Activated B cell treated with CpG ODN at 0.5 μM for 24 hours (primary cell): ENCODE data around the gene PPP1R2. TPM values are rescaled to one million over a fixed set of nuclear protein-coding genes. Genes with fewer than 3 reads are reported as not detected.
A peak's percentile ranks its signal among the peaks of the same experiment; 100 is the strongest.

Experiments used
- ATAC-seq: fragments of 200-7000 bp; cut with Tn5 transposase; one replicate; pipeline ENCODE4 v1.10.0; 2021; ENCODE audit warnings: low read depth, mild to moderate bottlenecking, moderate library complexity
- CTCF ChIA-PET: fragments of 350-600 bp; sonication (Branson Sonifier 250); formaldehyde crosslinking; loops from one replicate; lab custom pipeline; 2021; ENCODE audit warnings: antibody characterized with exemption; lab: Charles Lee
- POLR2A ChIA-PET: fragments of 350-600 bp; sonication (Branson Sonifier 250); formaldehyde crosslinking; loops from one replicate; lab custom pipeline; 2021; ENCODE audit warnings: antibody characterized with exemption; lab: Charles Lee
- DNase-seq: peaks from one replicate; pipeline ENCODE4 v3.0.0; 2022
- H3K27ac Mint-ChIP-seq: one replicate; pipeline ENCODE4 v1.8.0; 2020; ENCODE audit warnings: mixed read lengths
- H3K27me3 Mint-ChIP-seq: one replicate; pipeline ENCODE4 v1.8.0; 2021; ENCODE audit warnings: mixed read lengths
- H3K36me3 Mint-ChIP-seq: one replicate; pipeline ENCODE4 v1.8.0; 2021; ENCODE audit warnings: low read depth, mixed read lengths
- H3K4me1 Mint-ChIP-seq: one replicate; pipeline ENCODE4 v1.8.0; 2021; ENCODE audit warnings: mixed read lengths
- H3K4me3 Mint-ChIP-seq: one replicate; pipeline ENCODE4 v1.8.0; 2020; ENCODE audit warnings: mild to moderate bottlenecking, mixed read lengths
- H3K9me3 Mint-ChIP-seq: one replicate; pipeline ENCODE4 v1.8.0; 2020; ENCODE audit warnings: mixed read lengths
- intact Hi-C: fragments of 100-400 bp; cut with micrococcal nuclease; formaldehyde crosslinking; loops from one replicate; pipeline ENCODE4 v1.15.1; 2024
- total RNA-seq: library from RNA; stranded (reverse); gene quantifications from 2 replicates; pipeline ENCODE4 v1.2.3, GENCODE V29; 2022
- TF ChIP-seq, protein P1 (sequence below): fragments of 200-600 bp; IDR thresholded peaks from one replicate; pipeline ENCODE4 v1.8.0; 2022; ENCODE audit warnings: antibody characterized with exemption, mild to moderate bottlenecking

The PPP1R2 gene
- total RNA-seq, 1 donor from 2014 or later, result 64.1 TPM

DNA sequence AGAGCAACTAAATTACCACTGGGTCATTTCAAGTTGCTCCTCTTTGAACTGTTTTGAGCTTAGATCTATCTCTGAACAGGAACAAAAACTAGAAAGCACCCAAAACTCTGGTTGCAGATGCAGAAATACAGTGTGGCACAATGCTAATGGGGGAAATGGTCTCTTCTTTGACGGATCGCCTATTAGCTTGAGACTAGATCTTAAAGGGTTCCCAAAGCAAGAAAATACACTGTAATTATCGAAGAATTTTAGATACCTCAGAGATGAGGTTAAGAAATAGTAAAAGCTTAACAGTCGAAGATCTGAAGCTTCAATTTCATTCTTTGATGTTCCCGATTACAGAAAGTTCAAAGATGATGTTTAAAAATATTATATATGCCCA is 818 bp downstream of the PPP1R2 start:
- peaks cover 79% of the 10 kb centered on the region for H3K4me1 Mint-ChIP-seq
- ChIA-PET POLR2A (interaction anchor here (0.7 to 3.4 kb wide), 19 partner anchors 8 to 1472 kb away, joined by 3 to 25 read pairs (median 8); partner anchors contain the start of genes ACAP2, LSG1, TNK2 and XXYLT1), CTCF (interaction anchor here (1.5 to 2.5 kb wide), 4 partner anchors 20 to 854 kb away, joined by 3 to 11 read pairs (median 8); partner anchors contain the start of gene XXYLT1)
- peak overlapping the region; percentile 92 for H3K27ac Mint-ChIP-seq
- H3K9me3 Mint-ChIP-seq, result no peaks in the 10 kb centered on the region
- DNase-seq (no peak), ATAC-seq (peak; percentile 18)
- intact Hi-C loops, result loop anchor here (1.0 to 10.0 kb wide), 8 partner anchors 20 to 1950 kb away; partner anchors contain the start of genes ACAP2, OPA1, TNK2 and XXYLT1
- peaks cover 22% of the 10 kb centered on the region for H3K36me3 Mint-ChIP-seq
- peak overlapping the region; percentile 91 for H3K4me3 Mint-ChIP-seq
- no peaks in the 10 kb centered on the region for H3K27me3 Mint-ChIP-seq
- TF ChIP-seq, protein P1, sequence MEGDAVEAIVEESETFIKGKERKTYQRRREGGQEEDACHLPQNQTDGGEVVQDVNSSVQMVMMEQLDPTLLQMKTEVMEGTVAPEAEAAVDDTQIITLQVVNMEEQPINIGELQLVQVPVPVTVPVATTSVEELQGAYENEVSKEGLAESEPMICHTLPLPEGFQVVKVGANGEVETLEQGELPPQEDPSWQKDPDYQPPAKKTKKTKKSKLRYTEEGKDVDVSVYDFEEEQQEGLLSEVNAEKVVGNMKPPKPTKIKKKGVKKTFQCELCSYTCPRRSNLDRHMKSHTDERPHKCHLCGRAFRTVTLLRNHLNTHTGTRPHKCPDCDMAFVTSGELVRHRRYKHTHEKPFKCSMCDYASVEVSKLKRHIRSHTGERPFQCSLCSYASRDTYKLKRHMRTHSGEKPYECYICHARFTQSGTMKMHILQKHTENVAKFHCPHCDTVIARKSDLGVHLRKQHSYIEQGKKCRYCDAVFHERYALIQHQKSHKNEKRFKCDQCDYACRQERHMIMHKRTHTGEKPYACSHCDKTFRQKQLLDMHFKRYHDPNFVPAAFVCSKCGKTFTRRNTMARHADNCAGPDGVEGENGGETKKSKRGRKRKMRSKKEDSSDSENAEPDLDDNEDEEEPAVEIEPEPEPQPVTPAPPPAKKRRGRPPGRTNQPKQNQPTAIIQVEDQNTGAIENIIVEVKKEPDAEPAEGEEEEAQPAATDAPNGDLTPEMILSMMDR, result no peak

DNA sequence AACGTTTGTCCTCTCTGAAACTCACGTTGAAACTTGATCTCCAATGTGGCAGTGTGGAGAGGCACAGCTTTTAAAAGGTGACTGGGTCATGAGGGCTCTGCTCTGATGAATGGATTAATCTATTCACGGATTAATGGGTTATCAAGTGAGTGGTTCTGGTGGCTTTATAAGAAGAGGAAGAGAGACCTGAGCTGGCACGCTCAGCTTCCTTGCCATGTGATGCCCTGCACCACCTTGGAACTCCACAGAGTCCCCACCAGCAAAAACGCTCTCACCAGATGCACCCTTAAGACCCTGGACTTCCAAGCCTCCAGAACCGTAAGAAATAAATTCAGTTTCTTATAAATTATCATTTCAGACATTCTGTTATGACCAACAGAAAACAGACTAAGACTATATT is 2.6 kb downstream of the PPP1R2 start:
- ChIA-PET CTCF (interaction anchor here (1.1 kb wide), 1 partner anchor 269 kb away, joined by 3 read pairs; the partner anchor contains the start of gene XXYLT1), POLR2A (interaction anchor here (0.9 to 3.4 kb wide), 3 partner anchors 9 to 868 kb away, joined by 3 to 20 read pairs (median 4); partner anchors contain the start of genes LSG1 and XXYLT1)
- peaks cover 24% of the 10 kb centered on the region for H3K36me3 Mint-ChIP-seq
- DNase-seq, result no peak
- H3K27me3 Mint-ChIP-seq, result no peaks in the 10 kb centered on the region
- H3K4me3 Mint-ChIP-seq, result peak overlapping the region; percentile 82
- TF ChIP-seq, protein P1, result no peak
- ATAC-seq, result peak; percentile 8
- H3K9me3 Mint-ChIP-seq, result no peaks in the 10 kb centered on the region
- peak overlapping the region; percentile 92 for H3K27ac Mint-ChIP-seq
- H3K4me1 Mint-ChIP-seq, result peaks cover 77% of the 10 kb centered on the region
- intact Hi-C loops, result loop anchor here (5.0 to 10.0 kb wide), 4 partner anchors 367 to 1948 kb away; partner anchors contain the start of genes OPA1 and TNK2

DNA sequence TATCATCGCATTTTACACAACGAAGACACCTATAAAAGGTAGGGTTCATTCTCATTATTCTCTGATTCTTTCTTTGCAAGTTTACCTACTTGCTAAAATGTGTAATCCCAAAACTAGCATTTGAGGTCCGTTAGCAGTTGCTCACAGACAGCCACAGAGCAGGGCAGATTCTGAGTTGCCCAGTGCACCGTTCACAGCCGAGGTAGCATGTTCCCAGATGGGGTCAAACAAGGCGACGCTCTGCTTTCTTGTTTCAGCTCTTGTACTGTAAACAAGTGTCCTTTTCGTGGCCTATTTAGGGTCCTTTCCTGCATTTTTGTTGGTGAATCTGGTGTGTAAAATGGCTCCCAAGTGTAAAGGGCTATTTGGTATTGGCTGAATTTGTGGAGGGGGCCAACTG is 3.1 kb downstream of the PPP1R2 start:
- H3K27me3 Mint-ChIP-seq, result no peaks in the 10 kb centered on the region
- H3K4me3 Mint-ChIP-seq, result peak overlapping the region; percentile 82
- peaks cover 80% of the 10 kb centered on the region for H3K4me1 Mint-ChIP-seq
- TF ChIP-seq, protein P1, result no peak
- intact Hi-C loops, result loop anchor here (5.0 to 10.0 kb wide), 4 partner anchors 367 to 1948 kb away; partner anchors contain the start of genes OPA1 and TNK2
- ATAC-seq (no peak), DNase-seq (no peak)
- ChIA-PET POLR2A (interaction anchor here (0.9 to 1.0 kb wide), 2 partner anchors 9 to 868 kb away, joined by 3 to 4 read pairs; partner anchors contain the start of gene LSG1), CTCF (interaction anchor here (1.1 kb wide), 1 partner anchor 269 kb away, joined by 3 read pairs; the partner anchor contains the start of gene XXYLT1)
- H3K27ac Mint-ChIP-seq, result peak overlapping the region; percentile 92
- no peaks in the 10 kb centered on the region for H3K9me3 Mint-ChIP-seq
- peaks cover 29% of the 10 kb centered on the region for H3K36me3 Mint-ChIP-seq

DNA sequence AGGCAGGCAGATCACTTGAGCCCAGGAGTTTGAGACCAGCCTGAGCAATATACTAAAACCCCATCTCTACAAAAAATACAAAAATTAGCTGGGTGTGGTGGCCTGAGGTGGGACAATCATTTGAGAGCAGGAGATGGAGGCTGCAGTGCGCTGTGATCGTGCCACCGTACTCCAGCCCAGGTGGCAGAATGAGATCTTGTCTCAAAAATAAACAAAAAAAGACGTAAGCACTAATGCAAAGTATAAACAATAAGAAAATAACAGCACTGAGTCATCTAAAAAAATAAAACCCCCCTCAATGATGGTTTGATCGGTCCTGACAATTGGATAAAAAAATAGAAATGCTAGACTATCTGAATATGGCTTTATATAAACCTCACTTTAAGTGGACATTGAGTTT is 3.6 kb downstream of the PPP1R2 start:
- ChIA-PET POLR2A (interaction anchor here (1.0 kb wide), 1 partner anchor 867 kb away, joined by 3 read pairs; the partner anchor contains the start of gene LSG1), CTCF (interaction anchor here (2.3 kb wide), 1 partner anchor 268 kb away, joined by 12 read pairs; the partner anchor contains the start of gene XXYLT1)
- H3K27ac Mint-ChIP-seq, result peak overlapping the region; percentile 53
- H3K4me3 Mint-ChIP-seq, result peak overlapping the region; percentile 49
- H3K27me3 Mint-ChIP-seq, result no peaks in the 10 kb centered on the region
- intact Hi-C loops, result no loop called here
- H3K36me3 Mint-ChIP-seq, result peaks cover 31% of the 10 kb centered on the region
- ATAC-seq (no peak), DNase-seq (no peak)
- H3K9me3 Mint-ChIP-seq, result no peaks in the 10 kb centered on the region
- TF ChIP-seq, protein P1, result no peak
- H3K4me1 Mint-ChIP-seq, result peaks cover 82% of the 10 kb centered on the region

DNA sequence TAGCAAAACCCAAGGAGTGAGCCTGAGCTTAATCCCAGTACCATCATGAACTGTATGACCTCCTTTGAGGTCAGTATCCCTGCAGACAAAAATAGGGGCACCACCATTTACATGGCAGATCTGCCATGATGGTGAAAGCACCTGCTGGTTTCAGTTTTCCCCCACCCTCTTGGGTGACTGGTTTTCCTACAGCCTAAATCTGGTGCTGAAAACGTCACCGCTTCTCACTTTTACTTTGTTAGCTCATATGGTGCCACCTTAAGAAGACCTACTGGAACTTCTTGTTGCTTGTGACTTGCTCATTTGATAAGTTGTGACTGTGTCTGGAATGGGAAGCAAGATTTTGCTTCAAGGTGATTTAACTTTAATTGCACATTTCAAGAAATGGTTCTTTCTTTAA is 5.1 kb downstream of the PPP1R2 start:
- DNase-seq (no peak), ATAC-seq (peak; percentile 46)
- TF ChIP-seq, protein P1, result no peak
- Mint-ChIP-seq H3K27me3 (no peaks in the 10 kb centered on the region), H3K4me1 (peaks cover 87% of the 10 kb centered on the region), H3K4me3 (peak overlapping the region; percentile 56), H3K27ac (peak overlapping the region; percentile 78), H3K36me3 (peaks cover 36% of the 10 kb centered on the region), H3K9me3 (no peaks in the 10 kb centered on the region)
- CTCF ChIA-PET, result interaction anchor here (2.3 kb wide), 1 partner anchor 267 kb away, joined by 12 read pairs; the partner anchor contains the start of gene XXYLT1
- POLR2A ChIA-PET, result interaction anchor here (0.5 to 1.0 kb wide), 3 partner anchors 11 to 1060 kb away, joined by 3 to 5 read pairs (median 5); partner anchors contain the start of gene MUC4
- intact Hi-C loops, result no loop called here
